SHP77 (cell line): ENCODE data around the gene PHOX2A.

Experiments
- DNase-seq, 2 experiments: peaks; one replicate each; lab custom pipeline; 2025; lab: John Stamatoyannopoulos, UW

Gene PHOX2A

DNA sequence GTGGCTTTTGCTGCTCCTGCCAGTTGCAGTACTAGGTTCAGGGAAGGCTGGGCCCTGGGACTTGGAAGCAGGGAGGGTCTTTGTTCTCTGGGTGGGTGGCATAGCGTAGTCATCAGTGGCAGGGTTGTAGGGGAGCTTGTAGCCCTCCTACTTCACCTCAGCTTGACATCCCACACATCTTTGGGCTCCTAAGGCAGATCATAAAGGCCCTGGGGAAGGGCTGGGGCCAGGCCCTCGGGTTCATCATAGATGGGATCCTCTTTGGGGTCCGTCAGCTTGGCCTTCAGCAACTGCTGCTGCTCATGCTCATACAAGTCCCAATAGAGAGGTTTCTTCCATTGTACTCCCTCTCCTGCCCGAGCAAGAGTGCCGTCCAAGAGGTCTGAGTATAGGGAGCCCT is 6.0 kb upstream of the PHOX2A start:
- DNase-seq: no peak

DNA sequence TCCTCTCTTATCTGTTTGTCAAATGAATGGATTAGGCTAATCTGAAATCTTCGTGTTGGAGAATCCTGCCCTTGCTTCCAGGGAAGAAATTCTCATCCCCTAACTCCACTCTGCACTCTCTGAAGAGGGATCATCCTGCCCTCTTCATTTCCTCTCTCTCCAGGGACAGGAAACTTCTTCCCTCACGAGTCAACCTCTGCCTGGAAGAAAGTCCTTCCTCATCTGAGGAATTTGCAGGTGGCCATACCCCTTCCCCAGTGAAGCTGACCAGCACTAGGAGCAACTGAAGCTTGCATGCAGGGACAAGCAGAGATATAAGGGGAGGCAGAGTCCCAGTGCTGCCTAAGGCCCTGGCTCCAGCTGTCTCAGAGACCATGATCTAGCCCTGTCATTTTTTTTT is 3.6 kb upstream of the PHOX2A start:
- DNase-seq: no peak

DNA sequence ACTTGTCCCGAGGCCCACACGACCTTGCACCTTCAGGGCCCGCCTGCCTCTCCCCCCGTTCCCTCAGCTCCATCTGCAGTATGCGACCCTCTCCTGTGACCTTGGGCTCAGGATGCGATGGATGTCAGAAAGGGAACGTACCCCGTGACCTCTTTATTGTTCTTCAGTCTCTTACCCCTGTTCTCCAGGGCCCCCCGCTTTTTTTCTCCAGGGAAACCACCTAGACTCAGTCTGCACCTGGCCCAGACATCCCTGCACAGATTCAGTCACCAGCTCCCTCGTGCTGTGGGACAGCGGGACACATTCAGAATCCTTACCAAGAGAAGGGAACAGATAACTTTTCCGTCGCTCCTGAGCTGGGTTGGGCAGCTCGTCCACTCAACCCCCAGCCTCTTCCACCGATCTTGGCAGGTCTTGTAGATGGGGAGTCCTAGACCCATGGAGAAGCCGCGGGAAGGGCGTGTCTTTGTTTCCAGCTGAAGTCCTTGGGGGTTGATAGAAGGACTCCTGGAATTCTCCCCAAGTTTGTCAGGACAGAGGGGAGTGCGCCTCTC is 1.4 kb upstream of the PHOX2A start:
- no peak for DNase-seq

DNA sequence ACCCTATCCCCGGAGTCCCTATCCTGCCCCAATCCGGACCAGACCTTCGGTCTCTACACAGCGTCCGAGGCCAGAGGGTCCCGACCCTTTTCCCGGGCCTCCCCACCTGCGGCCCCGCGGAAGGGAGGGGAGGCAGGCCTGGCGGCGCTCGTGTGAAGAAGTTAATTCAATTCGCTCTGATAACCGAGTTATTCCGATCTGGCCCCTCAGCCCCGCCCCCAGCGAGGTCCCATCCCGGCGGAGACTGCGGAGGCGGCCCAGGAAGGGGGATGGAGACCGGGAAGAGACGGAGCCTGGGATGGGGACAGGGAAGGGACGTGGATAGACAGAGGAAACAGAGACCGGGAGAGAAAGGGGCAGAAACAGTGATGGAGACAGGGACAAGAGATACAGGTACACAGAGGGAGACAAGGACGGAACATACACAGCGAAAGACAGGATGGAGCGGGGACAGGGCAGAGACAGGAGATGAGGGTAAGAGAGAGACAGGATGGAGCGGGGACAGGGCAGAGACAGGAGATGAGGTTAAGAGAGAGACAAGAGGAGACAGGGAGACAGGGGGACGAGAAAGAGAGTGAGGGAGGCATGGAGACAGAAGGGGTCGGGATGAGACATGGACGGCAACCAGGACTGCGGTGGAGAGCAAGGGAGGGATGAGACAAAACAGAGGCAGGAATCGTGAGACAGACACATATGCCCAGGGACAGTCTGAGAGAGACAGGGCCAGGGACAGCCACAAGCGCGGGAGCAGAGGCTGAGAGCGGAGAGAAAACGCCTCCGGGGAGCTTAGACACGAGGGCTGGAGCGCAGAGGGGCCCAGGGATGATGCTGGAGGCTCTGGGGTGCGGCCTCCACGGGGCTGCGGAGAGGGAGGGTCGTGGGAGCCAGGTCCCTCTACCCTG is 636 bp upstream of the PHOX2A start:
- DNase-seq: no peak

DNA sequence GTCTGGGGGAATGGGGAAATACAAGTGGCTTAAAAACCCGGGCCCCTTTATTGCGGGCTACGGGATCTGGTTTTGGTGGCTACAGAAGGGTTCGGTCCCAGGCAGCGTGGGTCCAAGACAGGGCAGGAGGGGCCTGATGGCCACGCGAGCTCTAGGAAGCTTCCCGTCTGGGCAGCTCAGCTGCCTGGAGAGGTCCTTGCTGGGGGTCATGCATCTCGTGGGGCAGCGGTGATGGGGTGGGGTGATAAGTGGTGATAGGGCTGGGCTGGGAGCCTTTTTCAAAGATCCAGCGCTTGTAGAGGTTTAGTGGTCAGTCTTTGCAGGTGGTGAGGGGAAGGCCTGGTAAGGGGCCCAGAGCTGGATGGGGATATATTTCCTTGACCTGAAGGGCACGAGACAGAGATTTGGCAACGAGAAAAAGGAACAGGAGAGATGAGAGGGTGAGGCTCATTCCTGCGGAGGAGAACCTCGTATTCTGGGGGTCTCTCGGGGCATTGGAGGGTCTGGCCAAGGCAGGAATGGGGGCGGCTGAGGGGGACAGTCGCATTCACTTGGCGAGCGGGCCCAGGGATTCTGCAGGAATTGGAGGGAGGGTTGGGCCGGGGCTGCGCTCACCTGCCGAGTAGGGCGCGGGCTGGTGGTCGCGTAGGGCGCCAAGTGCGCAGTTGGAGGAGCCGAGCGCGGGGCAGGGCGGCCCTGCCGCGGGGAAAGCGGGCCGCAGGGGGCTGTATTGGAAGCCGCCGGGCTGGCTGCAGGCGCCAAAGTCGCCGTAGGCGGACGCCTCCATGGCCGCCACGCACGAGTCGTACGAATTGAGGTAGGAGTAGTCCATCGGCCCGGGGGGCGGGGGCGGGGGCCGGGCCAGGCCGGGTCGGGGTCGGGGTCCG is 560 bp downstream of the PHOX2A start:
- no peak for DNase-seq

DNA sequence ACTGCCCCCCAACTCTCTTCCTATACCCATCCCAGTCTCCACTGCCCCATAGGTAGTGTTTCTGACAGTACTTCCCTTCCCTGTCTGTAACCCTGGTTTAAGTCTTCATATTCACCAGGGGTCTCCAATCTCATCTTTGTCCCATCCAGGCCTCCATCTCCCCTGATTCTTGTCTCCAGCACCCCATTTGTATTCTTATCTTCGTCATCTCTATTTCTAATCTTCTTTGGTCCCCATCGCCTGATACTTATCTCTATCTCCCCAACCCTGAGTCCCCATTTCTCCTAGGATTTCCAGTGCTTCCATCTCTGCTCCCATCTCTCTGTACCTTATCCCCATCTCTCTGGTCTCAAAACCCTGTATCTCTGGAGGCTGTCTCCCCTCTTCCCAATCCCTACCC is 1.8 kb downstream of the PHOX2A start:
- no peak for DNase-seq

DNA sequence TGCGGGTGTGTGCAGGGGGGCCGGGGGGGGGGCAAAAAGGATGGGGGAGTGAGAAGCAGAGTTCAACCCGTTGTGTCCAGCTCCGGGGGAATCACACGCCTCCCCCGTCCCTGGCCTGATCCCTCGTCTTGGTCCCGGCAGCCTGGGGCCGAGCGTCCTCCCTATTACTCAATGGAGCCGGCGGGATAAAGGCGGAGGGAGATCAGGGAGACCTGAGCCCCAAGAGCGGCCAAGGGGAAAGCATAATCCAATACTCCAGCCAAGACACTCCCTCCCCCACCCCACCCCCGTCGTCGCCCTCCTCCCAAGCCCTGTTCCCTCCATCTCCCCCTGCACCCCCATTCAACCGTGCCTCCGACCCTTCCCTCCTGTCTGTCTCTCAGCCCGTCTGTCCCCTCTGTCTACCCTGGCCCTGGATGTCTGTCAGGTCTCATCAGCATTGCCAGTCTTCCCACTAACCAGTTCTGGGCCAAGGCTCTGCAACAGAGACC is 2.6 kb downstream of the PHOX2A start:
- DNase-seq: no peak

DNA sequence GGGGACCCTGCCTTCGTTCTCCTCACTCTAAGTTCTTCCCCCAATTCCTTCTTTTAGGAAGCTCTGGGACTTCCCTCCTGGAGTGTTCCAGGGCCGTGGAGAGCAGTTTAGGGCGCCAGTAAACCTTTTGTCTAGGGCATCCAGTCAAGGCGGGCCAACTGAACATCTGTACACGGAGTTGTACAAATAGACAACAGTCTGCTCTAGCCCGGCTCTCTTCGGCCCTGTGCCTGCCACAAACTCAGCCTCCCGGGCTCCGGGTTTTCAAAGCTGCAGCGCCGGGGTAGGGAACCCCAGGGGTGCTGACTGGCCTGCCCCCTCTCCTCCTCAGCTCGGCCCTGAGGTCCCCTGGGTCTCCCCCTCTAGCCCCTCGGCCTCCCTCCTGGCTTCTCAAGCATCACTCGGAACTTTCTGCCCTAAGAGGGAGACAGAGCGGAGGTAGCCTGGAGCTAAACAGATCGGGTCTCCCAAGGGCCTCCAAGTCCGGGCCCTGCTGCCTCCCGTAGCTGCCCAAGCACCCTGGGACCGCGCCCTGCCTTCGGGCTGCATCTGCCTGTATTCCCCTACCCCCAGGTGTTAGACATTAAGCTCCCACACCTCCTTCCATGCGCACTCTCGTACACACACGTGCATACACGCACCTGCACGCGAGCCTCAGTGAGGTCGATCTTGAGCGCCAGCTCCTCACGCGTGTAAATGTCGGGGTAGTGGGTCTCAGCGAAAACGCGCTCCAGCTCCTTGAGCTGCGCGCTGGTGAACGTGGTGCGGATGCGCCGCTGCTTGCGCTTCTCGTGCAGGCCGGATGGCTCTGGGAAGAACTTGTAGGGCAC is 3.3 kb downstream of the PHOX2A start:
- DNase-seq: no peak

DNA sequence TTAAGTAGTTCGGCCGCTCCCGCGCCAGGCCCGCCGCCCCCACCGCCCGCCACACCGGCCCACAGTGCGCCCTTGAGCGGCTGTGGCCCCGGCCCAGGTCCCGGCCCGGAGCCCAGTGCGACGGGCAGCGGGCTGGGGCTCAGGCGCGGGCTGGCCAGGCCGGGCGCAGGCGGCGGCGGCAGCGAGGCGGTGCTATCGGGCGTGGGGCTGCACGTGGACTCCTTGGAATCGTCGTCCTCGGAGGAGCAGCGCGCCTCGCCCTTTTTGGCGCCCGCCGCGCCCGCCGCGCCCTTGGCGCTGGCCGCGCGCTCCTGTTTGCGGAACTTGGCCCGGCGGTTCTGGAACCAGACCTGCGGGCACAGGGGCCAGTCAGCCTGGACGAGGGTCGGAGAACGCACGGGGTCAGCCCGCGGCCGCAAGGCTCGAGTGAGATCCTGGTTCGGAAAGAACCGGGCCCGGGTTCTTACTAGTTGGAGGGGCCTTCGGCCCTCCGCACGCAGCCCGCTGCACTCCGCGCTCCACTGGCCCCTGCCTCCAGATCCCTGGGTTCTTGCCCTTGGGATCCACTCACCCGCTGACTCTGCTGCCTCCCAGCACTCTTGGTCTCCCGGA is 4.0 kb downstream of the PHOX2A start:
- DNase-seq: no peak

DNA sequence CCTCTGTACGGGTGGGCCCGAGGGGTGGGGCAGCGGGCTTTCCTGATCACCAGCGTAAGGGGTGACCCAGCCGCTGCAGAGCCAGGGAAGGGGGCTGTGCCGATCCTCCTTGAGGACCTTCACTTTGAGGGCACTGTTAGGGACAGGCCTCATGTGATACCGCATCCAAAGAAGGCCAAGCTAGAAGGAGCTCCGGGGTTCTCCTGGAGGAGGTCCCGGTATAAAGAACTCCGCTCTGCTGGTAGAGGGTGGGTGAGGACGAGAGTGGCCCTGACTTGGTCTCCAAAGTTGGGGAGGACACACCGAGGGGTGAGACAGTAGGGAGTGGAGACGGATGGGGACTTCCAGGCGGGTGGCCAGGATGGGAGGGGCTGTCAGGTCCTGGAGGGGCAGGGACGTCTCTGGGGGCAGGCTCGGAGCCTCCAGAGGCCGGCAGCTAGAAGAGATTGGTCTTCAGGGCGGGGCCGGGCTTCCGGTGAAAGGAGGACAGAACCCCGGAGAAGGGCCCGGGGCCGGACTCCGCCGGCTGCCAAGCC is 4.6 kb downstream of the PHOX2A start:
- DNase-seq: peak in 1 of 2 experiments; percentile 17

DNA sequence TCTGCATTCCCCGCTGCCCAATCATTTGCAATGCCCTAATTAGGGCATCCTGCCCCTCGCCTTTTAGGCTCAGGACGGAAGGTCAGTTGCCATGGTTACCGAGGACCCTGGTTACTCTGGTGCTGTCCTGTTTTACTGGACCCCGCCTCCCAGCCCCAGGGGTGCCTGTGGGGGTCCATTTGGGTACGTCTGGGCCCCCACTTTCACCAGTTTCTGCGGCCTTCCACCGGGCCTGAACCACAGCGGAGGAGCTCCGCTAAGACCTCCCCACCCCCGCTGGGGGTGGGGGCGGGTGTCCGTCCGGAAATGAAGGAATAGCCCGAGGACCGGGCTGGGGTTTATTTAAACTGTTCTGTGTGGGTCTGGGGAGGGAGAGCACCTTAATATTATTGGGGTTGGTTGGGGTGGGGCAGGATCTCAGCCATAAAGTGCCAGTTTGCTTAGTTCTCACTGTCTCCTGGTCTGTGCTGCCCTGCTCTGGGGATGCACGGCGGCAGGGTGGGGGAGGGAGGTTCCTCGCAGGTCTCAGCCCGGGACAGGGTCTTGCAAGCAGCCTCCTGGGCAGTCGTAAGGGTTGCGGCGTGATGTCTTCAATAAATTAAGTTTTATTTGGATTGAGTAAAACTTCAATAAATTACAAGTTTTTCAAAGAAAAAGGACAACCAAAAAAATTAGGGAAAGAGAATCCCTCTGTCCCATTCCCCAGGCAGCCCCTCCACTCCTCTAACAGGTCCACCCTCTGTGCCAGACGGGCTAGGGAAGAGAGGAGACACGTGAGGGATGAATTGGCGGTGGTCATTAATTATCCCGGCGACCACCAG is 5.3 kb downstream of the PHOX2A start:
- no peak for DNase-seq

DNA sequence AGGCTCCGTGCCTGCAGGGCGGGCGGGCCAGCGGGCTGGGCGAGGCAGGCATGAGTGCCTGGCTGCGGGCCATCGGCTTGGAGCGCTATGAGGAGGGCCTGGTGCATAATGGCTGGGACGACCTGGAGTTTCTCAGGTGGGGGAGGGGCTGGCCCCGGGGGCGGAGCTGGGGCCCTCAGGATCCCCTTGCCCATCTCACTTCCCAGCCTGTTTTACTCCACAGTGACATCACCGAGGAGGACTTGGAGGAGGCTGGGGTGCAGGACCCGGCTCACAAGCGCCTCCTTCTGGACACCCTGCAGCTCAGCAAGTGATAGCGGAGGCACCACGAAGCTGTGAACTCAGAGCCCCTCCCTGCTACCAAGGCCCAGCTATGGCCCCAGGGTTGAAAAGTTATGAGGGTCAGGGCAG is 5.9 kb downstream of the PHOX2A start:
- DNase-seq: peak; percentile 24 to 58

DNA sequence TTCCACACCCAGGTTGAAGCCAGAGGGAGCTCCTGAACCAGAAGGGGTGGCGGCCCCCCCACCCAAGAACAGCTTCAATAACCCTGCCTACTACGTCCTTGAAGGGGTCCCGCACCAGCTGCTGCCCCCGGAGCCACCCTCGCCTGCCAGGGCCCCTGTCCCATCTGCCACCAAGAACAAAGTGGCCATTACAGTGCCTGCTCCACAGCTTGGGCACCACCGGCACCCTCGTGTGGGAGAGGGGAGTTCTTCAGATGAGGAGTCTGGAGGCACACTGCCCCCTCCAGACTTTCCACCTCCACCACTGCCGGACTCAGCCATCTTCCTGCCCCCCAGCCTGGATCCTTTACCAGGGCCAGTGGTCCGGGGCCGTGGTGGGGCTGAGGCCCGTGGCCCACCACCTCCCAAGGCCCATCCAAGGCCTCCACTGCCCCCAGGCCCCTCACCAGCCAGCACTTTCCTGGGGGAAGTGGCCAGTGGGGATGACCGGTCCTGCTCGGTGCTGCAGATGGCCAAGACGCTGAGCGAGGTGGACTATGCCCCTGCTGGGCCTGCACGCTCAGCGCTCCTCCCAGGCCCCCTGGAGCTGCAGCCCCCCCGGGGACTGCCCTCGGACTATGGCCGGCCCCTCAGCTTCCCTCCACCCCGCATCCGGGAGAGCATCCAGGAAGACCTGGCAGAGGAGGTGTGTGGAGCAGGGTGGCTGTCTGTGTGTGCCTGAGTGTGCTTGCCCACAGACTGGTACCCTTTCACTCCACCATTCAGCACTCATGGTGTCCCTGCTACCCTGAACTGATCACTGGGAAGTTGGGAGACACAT is 6.7 kb downstream of the PHOX2A start:
- DNase-seq: no peak

DNA sequence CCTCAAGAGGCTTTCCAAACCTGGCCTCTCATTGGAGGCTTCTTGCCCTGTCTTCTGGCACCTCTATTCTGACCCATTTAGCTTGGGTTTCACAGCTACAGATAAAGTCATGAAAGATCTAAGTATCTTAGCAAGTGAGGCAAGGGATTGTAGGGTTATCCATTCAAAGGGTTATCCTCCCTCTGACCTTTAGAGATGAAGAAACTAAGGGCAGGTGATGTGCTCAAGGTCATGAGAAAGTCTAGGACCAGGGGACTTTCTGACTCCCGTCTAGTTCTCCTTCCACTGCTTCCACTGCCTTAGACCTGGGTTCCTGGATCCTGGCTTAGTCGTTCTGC is 7.2 kb downstream of the PHOX2A start:
- no peak for DNase-seq

DNA sequence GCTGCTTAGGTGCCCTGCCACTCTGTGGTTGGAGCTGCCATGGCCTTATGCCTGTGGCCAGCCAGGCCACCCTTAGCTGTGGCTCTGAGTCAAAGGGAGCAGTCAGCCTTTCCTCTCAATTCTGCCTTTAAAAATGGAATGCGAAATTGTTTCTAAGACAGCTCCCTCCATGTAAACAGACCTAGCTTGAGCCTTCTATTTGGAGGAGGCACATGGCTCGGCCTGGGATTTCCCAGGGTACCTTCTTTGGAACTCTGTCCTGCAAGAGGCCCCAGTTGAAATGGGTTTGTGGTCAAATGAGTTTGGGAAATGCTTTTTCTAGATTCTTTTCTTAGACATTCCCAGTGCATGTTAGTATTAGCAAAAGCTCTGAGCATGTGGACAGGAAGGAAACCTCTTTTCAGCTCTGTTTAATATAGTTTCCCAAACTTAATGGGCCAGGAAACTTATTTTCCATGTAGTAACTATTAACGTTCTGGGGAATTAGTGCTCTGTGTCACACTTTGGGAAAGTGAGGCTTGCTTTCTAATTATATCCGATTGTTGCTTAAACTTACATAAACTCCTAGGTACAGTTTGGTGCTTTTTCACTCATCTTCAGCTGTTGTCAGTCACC is 7.8 kb downstream of the PHOX2A start:
- no peak for DNase-seq

DNA sequence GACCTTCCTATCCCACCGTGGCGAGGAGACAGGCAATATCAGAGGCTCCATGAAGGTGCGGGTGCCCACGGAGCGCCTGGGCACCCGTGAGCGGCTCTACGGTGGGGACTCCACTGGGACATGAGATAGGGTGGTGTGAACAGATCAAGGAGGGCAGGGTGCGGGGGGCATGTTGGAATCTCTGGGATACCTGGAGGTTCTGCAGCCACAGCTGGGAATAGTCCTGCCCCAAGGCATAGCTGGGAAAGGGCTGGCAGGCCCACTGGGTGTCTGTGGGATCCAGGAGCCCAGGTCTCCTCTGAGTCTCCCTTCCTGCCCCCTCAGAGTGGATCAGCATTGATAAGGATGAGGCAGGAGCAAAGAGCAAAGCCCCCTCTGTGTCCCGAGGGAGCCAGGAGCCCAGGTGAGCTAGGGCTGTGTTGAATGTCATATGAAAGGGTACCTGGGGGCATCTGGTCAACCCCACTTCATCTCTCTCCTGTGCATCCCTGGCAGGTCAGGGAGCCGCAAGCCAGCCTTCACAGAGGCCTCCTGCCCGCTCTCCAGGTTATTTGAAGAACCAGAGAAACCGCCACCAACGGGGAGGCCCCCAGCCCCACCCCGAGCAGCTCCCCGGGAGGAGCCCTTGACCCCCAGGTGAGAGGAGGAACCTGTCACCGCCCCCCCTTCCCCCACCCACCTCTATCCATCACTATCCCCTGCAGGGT is 8.5 kb downstream of the PHOX2A start:
- no peak for DNase-seq

DNA sequence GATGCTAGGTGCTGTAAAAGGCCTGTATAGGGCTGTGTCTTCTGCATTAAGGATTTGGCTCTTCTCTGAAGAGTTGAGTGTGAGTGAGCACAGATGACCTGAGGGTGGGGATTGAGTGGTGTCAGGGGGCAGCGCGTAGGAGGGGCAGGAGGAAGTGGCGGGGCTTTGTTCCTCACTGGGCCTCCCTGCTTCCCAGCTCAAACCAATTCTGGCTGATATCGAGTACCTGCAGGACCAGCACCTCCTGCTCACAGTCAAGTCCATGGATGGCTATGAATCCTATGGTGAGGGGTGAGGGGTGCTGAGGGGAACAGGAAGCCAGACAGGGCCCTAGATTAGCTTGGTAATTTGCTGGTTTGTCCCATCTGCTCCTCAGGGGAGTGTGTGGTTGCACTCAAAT is 9.1 kb downstream of the PHOX2A start:
- DNase-seq: no peak

DNA sequence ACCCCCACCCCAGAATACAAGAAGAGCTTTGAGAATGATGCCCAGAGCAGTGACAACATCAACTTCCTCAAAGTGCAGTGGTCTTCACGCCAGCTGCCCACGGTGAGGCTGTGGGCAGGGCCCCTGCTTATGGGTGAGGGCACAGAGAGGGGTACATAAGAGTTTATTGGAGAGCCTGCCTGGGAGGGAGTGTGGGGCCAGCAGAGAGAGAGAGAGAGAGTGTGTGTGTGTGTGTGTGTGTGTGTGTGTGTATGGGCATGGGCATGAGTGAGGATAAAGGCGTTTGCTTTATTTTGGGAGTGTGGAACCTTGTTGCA is 9.5 kb downstream of the PHOX2A start:
- no peak for DNase-seq
